ENCODE data around the gene PLA2G2C.

PLA2G2C gene

DNA sequence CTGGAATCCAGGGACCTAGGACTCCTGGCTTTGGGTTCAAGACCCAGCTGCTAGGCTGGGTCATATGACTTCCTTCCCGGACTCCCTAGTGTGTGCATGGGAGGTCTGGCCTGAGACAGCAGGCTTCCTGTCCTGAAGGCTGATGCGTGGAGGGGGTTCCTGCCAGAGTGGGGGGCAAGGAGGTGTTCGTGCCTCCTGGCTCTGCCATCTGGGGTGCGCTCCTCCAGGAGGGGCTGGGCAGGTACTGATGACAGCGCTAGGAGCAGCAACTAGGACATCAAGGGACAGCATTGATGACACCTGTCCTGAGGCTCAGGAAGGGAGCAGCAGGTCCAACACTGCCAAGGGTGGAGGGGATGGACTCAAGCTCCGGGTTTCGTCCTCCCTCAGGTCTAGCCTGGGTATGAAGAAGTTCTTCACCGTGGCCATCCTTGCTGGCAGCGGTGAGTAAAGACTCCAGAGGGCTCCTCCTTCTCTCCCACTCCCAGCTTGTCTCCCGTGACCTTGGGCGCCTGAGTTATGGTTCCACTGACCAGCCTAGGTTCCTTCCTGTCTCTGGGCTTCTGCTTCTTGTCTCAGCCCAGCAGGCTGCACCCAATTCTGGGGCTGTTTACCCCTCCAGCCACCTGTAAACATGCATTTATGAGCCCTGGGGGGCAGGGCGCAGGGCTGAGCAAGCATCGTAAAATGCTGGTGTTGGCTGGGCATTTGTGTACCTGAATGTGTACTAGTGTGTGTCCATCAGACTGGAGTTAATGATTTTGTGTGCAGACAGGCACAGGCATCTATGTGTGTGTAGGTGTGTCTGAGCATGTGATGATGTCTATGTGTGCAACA, 46.3 kb downstream of the PLA2G2C start:
- TF ChIP-seq, protein P1, sequence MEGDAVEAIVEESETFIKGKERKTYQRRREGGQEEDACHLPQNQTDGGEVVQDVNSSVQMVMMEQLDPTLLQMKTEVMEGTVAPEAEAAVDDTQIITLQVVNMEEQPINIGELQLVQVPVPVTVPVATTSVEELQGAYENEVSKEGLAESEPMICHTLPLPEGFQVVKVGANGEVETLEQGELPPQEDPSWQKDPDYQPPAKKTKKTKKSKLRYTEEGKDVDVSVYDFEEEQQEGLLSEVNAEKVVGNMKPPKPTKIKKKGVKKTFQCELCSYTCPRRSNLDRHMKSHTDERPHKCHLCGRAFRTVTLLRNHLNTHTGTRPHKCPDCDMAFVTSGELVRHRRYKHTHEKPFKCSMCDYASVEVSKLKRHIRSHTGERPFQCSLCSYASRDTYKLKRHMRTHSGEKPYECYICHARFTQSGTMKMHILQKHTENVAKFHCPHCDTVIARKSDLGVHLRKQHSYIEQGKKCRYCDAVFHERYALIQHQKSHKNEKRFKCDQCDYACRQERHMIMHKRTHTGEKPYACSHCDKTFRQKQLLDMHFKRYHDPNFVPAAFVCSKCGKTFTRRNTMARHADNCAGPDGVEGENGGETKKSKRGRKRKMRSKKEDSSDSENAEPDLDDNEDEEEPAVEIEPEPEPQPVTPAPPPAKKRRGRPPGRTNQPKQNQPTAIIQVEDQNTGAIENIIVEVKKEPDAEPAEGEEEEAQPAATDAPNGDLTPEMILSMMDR (IDR thresholded peaks at IDR 0.05; ENCODE audit: borderline replicate concordance, control extremely low read depth, extremely low read depth, insufficient read depth, missing control alignments), result no peak
- no peak for DNase-seq (ENCODE audit: low spot score)
- in situ Hi-C loops (cut with MboI; ENCODE audit: low sequenced_read_pairs, unreplicated experiment), result no loop called here

DNA sequence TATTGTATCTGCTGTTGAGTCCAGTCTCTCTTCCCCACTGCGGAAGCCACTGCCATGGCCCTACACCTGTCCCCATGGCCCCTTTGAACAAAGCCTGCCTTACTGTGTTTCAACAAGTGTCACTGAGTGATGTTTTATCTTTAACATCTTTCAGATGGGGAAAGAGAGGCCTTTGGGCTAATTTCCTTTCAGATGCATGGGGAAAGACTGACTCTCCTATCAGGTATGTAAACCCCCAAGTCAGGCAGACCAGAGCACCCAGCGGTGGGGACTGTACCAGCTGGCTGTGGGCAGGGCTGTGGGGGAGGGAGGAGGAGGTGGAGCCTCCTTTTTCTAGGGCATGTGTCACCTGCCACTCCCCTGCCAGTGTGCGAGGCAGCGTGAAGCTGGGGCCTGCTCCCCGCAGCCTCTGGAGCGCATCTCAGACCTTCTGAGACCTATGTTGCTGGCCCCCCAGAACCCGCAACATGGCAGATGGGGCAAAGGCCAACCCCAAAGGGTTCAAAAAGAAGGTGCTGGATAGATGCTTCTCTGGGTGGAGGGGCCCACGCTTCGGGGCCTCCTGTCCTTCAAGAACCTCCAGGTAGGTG, 47.3 kb downstream of the PLA2G2C start, which contains the start of gene PLA2G2F:
PLA2G2F (plus strand) TSS at position 363 of the 590 bp plus-strand sequence; CDS start at position 468, 105 bp downstream.
- no peak for DNase-seq (ENCODE audit: low spot score)
- TF ChIP-seq, protein P1 (IDR thresholded peaks at IDR 0.05; ENCODE audit: borderline replicate concordance, control extremely low read depth, extremely low read depth, insufficient read depth, missing control alignments), result no peak
- in situ Hi-C loops (cut with MboI; ENCODE audit: low sequenced_read_pairs, unreplicated experiment), result no loop called here

DNA sequence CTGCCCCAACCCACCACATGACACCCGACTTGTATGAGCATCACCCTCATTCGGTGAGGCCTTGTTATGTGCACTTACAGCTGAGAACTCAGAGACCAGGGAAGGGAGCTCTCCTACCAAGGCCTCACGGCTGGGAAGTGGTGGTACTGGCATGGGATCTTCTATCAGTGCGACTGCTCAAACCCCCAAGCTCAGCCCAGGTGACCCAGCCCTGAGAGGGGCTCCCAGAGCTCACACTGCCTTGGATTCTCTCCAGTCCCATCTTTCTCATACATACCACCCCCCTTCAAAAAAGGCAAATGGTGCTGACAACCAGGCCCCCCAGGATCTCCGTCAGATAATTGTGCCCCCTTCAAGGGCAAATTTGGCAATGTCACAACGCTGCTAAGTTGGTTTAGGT, 48.0 kb downstream of the PLA2G2C start:
- TF ChIP-seq, protein P1 (IDR thresholded peaks at IDR 0.05; ENCODE audit: borderline replicate concordance, control extremely low read depth, extremely low read depth, insufficient read depth, missing control alignments), result no peak
- in situ Hi-C loops (cut with MboI; ENCODE audit: low sequenced_read_pairs, unreplicated experiment), result no loop called here
- no peak for DNase-seq (ENCODE audit: low spot score)

DNA sequence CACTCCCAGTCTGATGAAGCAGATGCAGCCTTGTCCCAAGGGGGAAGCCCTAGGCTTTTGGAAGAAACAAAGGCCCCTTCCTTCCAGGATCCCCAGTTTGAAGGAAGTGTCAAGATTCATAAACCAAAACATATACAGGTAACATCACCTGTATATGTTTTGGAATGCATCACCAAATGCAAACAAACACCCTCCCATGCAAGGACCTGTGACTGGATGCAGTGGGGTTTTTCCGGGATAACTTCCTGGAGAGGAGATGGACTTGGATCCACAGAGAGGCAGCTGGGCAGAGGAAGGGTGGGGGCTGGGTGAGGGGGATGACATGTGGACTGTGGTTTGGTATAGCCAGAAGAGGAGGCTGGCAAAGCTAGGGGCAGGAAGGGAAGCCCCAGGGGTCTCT, 48.7 kb downstream of the PLA2G2C start:
- in situ Hi-C loops (cut with MboI; ENCODE audit: low sequenced_read_pairs, unreplicated experiment), result no loop called here
- DNase-seq (ENCODE audit: low spot score), result no peak
- TF ChIP-seq, protein P1 (IDR thresholded peaks at IDR 0.05; ENCODE audit: borderline replicate concordance, control extremely low read depth, extremely low read depth, insufficient read depth, missing control alignments), result no peak

DNA sequence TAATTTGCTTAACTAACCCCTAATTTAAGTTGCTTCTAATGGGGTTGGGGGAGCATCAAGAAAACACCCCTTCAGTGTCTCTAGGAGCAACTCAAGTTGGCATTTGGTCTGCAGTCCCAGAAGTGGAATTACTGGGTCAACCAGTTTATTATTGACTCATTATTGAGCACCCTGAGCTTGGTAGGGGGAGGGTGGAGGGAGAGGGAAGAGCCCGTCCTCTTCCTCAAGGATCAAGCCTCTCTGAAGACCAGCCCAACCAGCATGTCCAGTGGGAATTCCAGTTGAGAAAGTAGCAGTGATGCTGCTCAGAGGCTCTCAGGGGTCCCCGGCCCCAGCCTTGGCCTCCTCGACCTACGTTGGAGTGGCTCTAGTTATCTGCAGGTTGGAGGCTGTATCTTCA, 49.3 kb downstream of the PLA2G2C start:
- TF ChIP-seq, protein P1 (IDR thresholded peaks at IDR 0.05; ENCODE audit: borderline replicate concordance, control extremely low read depth, extremely low read depth, insufficient read depth, missing control alignments), result no peak
- no peak for DNase-seq (ENCODE audit: low spot score)
- in situ Hi-C loops (cut with MboI; ENCODE audit: low sequenced_read_pairs, unreplicated experiment), result no loop called here

DNA sequence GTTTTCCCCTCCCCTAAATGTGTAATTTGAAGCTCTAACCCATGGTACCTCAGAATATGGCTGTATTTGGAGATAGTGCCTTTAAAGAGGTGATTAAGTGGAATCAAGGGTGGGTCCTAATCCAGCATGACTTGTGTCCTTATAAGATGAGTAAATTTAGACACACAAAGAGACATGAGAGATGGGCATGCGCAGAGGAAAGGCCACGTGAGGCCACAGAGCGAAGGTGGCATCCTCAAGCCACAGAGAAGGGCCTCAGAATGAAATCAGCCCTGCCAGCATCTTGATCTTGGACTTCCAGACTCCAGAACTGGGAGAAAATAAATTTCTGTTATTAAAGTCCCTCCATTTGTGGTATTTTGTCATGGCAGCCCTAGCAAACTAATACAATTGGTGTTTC, 50.1 kb downstream of the PLA2G2C start:
- in situ Hi-C loops (cut with MboI; ENCODE audit: low sequenced_read_pairs, unreplicated experiment), result no loop called here
- DNase-seq (ENCODE audit: low spot score), result no peak
- TF ChIP-seq, protein P1 (IDR thresholded peaks at IDR 0.05; ENCODE audit: borderline replicate concordance, control extremely low read depth, extremely low read depth, insufficient read depth, missing control alignments), result no peak
